Measurements from ENCODE around the gene APOBEC4. TPM values are rescaled to one million over a fixed set of nuclear protein-coding genes. Genes with fewer than 3 reads are reported as not detected.

APOBEC4 gene
- total RNA-seq, 1 experiment from 2014 or later: not detected

GRCh38 chr1:183693521-183693920 lies 40.4 kb upstream of the APOBEC4 start:
- Histone ChIP-seq H3K9me3 (ENCODE audit: control insufficient read depth in 1 of 2, insufficient read depth in 1 of 2, low read depth in 1 of 2, low read length in 2 of 2) (no peaks in the 10 kb centered on the region), H3K36me3 (ENCODE audit: control insufficient read depth in 1 of 2, insufficient read depth in 2 of 2, low read length in 2 of 2) (no peaks in the 10 kb centered on the region), H3K27me3 (ENCODE audit: insufficient read depth, low read length) (no peaks in the 10 kb centered on the region), H2AFZ (ENCODE audit: low read depth, low read length, poor library complexity, severe bottlenecking) (no peak overlapping the region), H3K27ac (ENCODE audit: low read depth, low read length) (no peak overlapping the region), H3K9me2 (ENCODE audit: insufficient read depth) (no peaks in the 10 kb centered on the region), H3K79me2 (ENCODE audit: insufficient read depth, low read length) (no peaks in the 10 kb centered on the region), H3K4me2 (ENCODE audit: low read length) (no peak overlapping the region), H3K4me3 (replicated peaks in 1 of 2; ENCODE audit: low read depth in 1 of 2, low read length in 2 of 2) (no peak overlapping the region), H3K9ac (ENCODE audit: low read length) (no peak overlapping the region), H3K4me1 (ENCODE audit: control insufficient read depth in 1 of 2, insufficient read depth in 2 of 2, low read length in 2 of 2) (no peaks in the 10 kb centered on the region), H4K20me1 (ENCODE audit: insufficient read depth) (no peaks in the 10 kb centered on the region)
- ChIA-PET RAD21 (ENCODE audit: low non-redundant PET in 1 of 2, low total read pairs in 2 of 2, uncharacterized antibody in 2 of 2, unreplicated experiment in 2 of 2) (no interaction called here), CTCF (interaction anchor here (1.7 to 3.8 kb wide), 2 partner anchors 8 to 222 kb away, joined by 5 to 18 read pairs; no protein-coding TSS in a partner anchor), POLR2A (no interaction called here)
- DNase-seq (ENCODE audit: low read depth, low spot score) (no peak), ATAC-seq (no peak)
- BruUV-seq (replicated peaks): no TSS peak
- TF ChIP-seq CTCF (IDR thresholded peaks at IDR 0.05 in 2 of 3, conservative IDR thresholded peaks at IDR 0.05 in 1 of 3; ENCODE audit: borderline replicate concordance in 1 of 3, insufficient read depth in 1 of 3, low read depth in 2 of 3, low read length in 2 of 3) (no peak), CEBPB (IDR thresholded peaks at IDR 0.05; ENCODE audit: low read depth) (no peak), POLR2A (IDR thresholded peaks at IDR 0.05; ENCODE audit: borderline replicate concordance, extremely low read depth, insufficient read depth, insufficient read length) (no peak), JUND (IDR thresholded peaks at IDR 0.05) (no peak), FOSL1 (IDR thresholded peaks at IDR 0.05; ENCODE audit: low read depth) (no peak), SIN3A (IDR thresholded peaks at IDR 0.05; ENCODE audit: low read depth) (no peak), TCF7L2 (IDR thresholded peaks at IDR 0.05; ENCODE audit: borderline replicate concordance, extremely low read depth, insufficient read depth, insufficient read length) (no peak), ZFX (IDR thresholded peaks at IDR 0.05) (no peak), EZH2phosphoT487 (IDR thresholded peaks at IDR 0.05; ENCODE audit: borderline replicate concordance) (no peak), ATF3 (IDR thresholded peaks at IDR 0.05) (no peak)
- intact Hi-C loops (cut with micrococcal nuclease): no loop called here
